ENCODE data around the gene TRAPPC3.

DNA sequence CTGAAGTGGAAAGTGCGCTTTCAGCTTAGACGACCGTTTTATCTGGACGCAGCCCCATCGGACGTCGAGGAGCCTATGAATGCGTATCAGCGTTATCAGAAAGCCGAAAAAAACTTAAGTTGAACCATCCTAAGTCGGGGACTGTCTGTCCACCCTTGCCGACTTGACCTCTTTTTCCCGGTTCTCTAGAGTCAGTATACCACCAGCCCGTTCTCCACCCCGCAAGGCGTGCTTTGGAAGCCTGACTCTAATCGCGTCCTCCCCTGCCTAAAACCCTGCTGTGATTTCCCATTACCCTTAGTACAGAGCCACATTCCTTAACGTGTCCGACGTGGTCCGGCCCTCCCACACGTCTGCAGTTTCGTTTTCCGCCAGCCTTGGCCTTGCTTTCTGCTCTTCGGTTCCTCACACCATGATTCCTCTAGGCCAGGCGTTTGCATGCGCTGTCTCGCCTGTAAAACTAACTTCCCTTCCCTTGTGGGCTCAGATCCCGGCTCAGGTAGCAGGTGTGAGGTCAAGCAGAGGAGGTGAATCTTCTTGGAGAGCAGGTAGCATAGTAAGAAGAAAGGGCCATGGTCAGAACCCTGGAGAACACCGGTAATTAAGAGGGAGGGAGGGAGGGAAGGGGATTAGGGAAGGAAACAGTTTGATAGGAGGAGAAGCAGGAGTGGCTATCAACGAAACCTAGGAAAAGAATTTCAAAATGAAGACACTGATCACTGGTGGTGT is 59.7 kb downstream of the TRAPPC3 start:
- no peak for TF ChIP-seq GATA3 (IDR thresholded peaks at IDR 0.05; ENCODE audit: low read depth, low read length)
- no peak for TF ChIP-seq GATA2 (IDR thresholded peaks at IDR 0.05; ENCODE audit: low read depth, low read length)
